SK-N-SH (cell line): ENCODE measurements around the gene AURKB. TPM values are rescaled to one million over a fixed set of nuclear protein-coding genes. Genes with fewer than 3 reads are reported as not detected.
A peak's percentile ranks its signal among the peaks of the same experiment; 100 is the strongest.

Experiments
- CTCF ChIA-PET: fragments of 300-600, 350-600 bp; formaldehyde crosslinking; extraction: SDS; loops from one replicate; lab custom pipeline; 2021; lab: Yijun Ruan, JAX
- POLR2A ChIA-PET: fragments of 350-600 bp; sonication (Branson Sonifier 250); formaldehyde crosslinking; extraction: SDS; loops from one replicate; lab custom pipeline; 2020; ENCODE audit warnings: antibody characterized with exemption, inconsistent platforms; lab: Yijun Ruan, JAX
- DNase-seq: peaks from one replicate; pipeline ENCODE4 v3.0.0; 2012
- H2AFZ ChIP-seq: fragments of 200-600 bp; sonication (generic); 2 replicates; pipeline ENCODE4 v1.8.1; 2016; ENCODE audit warnings: antibody characterized with exemption, mild to moderate bottlenecking, low read depth
- H3F3A ChIP-seq: fragments of 200-600 bp; sonication (generic); replicated peaks from 2 replicates; pipeline ENCODE3; 2016; ENCODE audit warnings: antibody characterized with exemption, mild to moderate bottlenecking; ENCODE audit not compliant: insufficient read depth
- H3K27ac ChIP-seq, 2 experiments: fragments of 200-500 bp in 1 of 2; fragments of 200-600 bp in 1 of 2; sonication (Bioruptor generic) in 1 of 2; sonication (generic), shearing (Covaris generic) in 1 of 2; 2 replicates each; pipeline versions ENCODE4 v1.5.1 to v1.6.1; 2014 to 2016; ENCODE audit warnings: low read depth in 2 of 2, inconsistent platforms in 1 of 2, low read length in 1 of 2, mild to moderate bottlenecking in 1 of 2, mixed read lengths in 1 of 2
- H3K27me3 ChIP-seq: fragments of 200-600 bp; sonication (generic), shearing (Covaris generic); 2 replicates; pipeline ENCODE4 v1.6.1; 2016; ENCODE audit warnings: mixed run types; ENCODE audit not compliant: insufficient read depth
- H3K36me3 ChIP-seq, 2 experiments: fragments of 200-500 bp in 1 of 2; fragments of 200-600 bp in 1 of 2; sonication (Bioruptor generic) in 1 of 2; sonication (generic) in 1 of 2; replicated peaks in 1 of 2; 2 replicates each; pipeline versions ENCODE3 to v1.5.1; 2014 to 2016; ENCODE audit warnings: low read length in 1 of 2, mild to moderate bottlenecking in 1 of 2; ENCODE audit not compliant: insufficient read depth in 2 of 2, control insufficient read depth in 1 of 2
- H3K4me1 ChIP-seq, 2 experiments: fragments of 200-500 bp in 1 of 2; fragments of 200-600 bp in 1 of 2; sonication (Bioruptor generic) in 1 of 2; sonication (generic), shearing (Covaris generic) in 1 of 2; 2 replicates each; pipeline versions ENCODE4 v1.5.1 to v1.6.1; 2014 to 2016; ENCODE audit warnings: low read depth in 1 of 2, low read length in 1 of 2, mixed run types in 1 of 2; ENCODE audit not compliant: insufficient read depth in 2 of 2, control insufficient read depth in 1 of 2
- H3K4me2 ChIP-seq: fragments of 200-600 bp; sonication (generic), shearing (Covaris generic); 2 replicates; pipeline ENCODE4 v1.6.1; 2017; ENCODE audit warnings: mixed run types
- H3K4me3 ChIP-seq, 2 experiments: fragments of 200-500 bp in 1 of 2; fragments of 200-600 bp in 1 of 2; sonication (Bioruptor generic) in 1 of 2; sonication (generic), shearing (Covaris generic) in 1 of 2; 2 replicates each; pipeline versions ENCODE4 v1.5.1 to v1.8.1; 2014 to 2016; ENCODE audit warnings: low read depth in 2 of 2, inconsistent platforms in 1 of 2, low read length in 1 of 2, mild to moderate bottlenecking in 1 of 2, mixed read lengths in 1 of 2, moderate library complexity in 1 of 2
- H3K79me2 ChIP-seq: fragments of 200-600 bp; sonication (generic); 2 replicates; pipeline ENCODE4 v1.8.1; 2017; ENCODE audit warnings: mild to moderate bottlenecking; ENCODE audit not compliant: insufficient read depth
- H3K9ac ChIP-seq: fragments of 200-600 bp; sonication (generic); 2 replicates; pipeline ENCODE4 v1.6.1; 2017; ENCODE audit warnings: mixed run types
- H3K9me2 ChIP-seq: fragments of 200-600 bp; sonication (generic); 2 replicates; pipeline ENCODE4 v1.6.1; 2017; ENCODE audit warnings: mixed run types
- H3K9me3 ChIP-seq: fragments of 200-600 bp; sonication (generic); 2 replicates; pipeline ENCODE4 v1.6.1; 2017; ENCODE audit warnings: mixed run types, mild to moderate bottlenecking, moderate library complexity
- H4K20me1 ChIP-seq: fragments of 200-600 bp; sonication (generic); 2 replicates; pipeline ENCODE4 v1.6.1; 2017; ENCODE audit warnings: mild to moderate bottlenecking, mixed run types; ENCODE audit not compliant: insufficient read depth
- CTCF ChIP-seq: fragments of 200-600 bp; sonication (generic); IDR thresholded peaks from 2 replicates; pipeline ENCODE4 v1.6.1; 2017; ENCODE audit warnings: antibody characterized with exemption, mild to moderate bottlenecking, moderate library complexity
- EZH2phosphoT487 ChIP-seq: fragments of 200-600 bp; sonication (generic); IDR thresholded peaks from 2 replicates; pipeline ENCODE4 v1.6.1; 2017; ENCODE audit warnings: low read depth, mixed run types, mild to moderate bottlenecking, antibody characterized with exemption, moderate library complexity, borderline replicate concordance
- MAX ChIP-seq: IDR thresholded peaks from 2 replicates; pipeline ENCODE4 v1.4.0; 2012; ENCODE audit warnings: low read depth
- MXI1 ChIP-seq: IDR thresholded peaks from 2 replicates; pipeline ENCODE4 v1.6.1; 2012; ENCODE audit warnings: mild to moderate bottlenecking, low read depth, low read length, improper control_type of control experiment
- RAD21 ChIP-seq: IDR thresholded peaks from 2 replicates; pipeline ENCODE4 v1.6.1; 2012; ENCODE audit warnings: mild to moderate bottlenecking, low read length
- USF1 ChIP-seq: IDR thresholded peaks from 2 replicates; pipeline ENCODE4 v1.4.0; 2012; ENCODE audit warnings: low read depth, borderline replicate concordance
- USF2 ChIP-seq: fragments of 150-350 bp; IDR thresholded peaks from 2 replicates; pipeline ENCODE4 v1.6.1; 2017; ENCODE audit warnings: antibody characterized with exemption, low read length, low read depth, borderline replicate concordance
- WGBS: methylation state at CpG from one replicate; pipeline ENCODE4 v1.1.6; 2017; ENCODE audit warnings: low lambda C conversion rate; 5-methylcytosine and 5-hydroxymethylcytosine counted together
- polyA plus RNA-seq, 3 experiments: library from polyadenylated mRNA; depleted of rRNA; stranded (reverse); fragments of >200 nt; gene quantifications; 2 replicates each; pipeline ENCODE4 v1.2.3, GENCODE V29; 2012

Gene AURKB
- polyA plus RNA-seq, 1 of the 3 experiments (the other 2 are of a cell fraction) = 43.9 TPM

GRCh38 chr17:8223356-8224126, 13.2 kb upstream of the AURKB start:
- ChIA-PET CTCF (interaction anchor here (0.9 to 6.5 kb wide), 13 partner anchors 11 to 163 kb away, joined by 3 to 55 read pairs (median 7); partner anchors contain the start of genes ALOXE3, BORCS6, HES7 and SLC25A35), POLR2A (interaction anchor here (0.7 to 2.8 kb wide), 9 partner anchors 18 to 159 kb away, joined by 3 to 14 read pairs (median 3); partner anchors contain the start of genes CTC1, PFAS, RPL26 and SLC25A35)
- Histone ChIP-seq H3K4me3 (peak overlapping the region; percentile 83 to 86), H3K4me1 (peaks cover 8 to 23% of the 10 kb centered on the region in 2 experiments; a peak in 3 of 4 replicates), H3F3A (peaks cover 61% of the 10 kb centered on the region), H3K9ac (peak overlapping the region; percentile 89), H3K36me3 (peaks cover 0 to 10% of the 10 kb centered on the region in 2 experiments), H3K27me3 (no peaks in the 10 kb centered on the region), H3K4me2 (peak overlapping the region; percentile 98), H3K79me2 (no peaks in the 10 kb centered on the region), H3K9me2 (no peaks in the 10 kb centered on the region), H2AFZ (peak overlapping the region; percentile 70), H3K9me3 (no peaks in the 10 kb centered on the region), H3K27ac (peak overlapping the region; percentile 92 to 95), H4K20me1 (0 out of 2 replicates have a peak, but pooled peaks cover 4% of the 10 kb centered on the region)
- 26% methylated on average over 17 of the region's 27 CpGs for WGBS
- peak; percentile 54 for DNase-seq
- TF ChIP-seq RAD21 (peak; percentile 27; the same call in 1 of the 2 replicates), MAX (peak; percentile 14; the same call in 1 of the 2 replicates), EZH2phosphoT487 (no peak), USF2 (no peak), CTCF (peak; percentile 38; the same call in 1 of the 2 replicates), MXI1 (peak; percentile 18; the same call in 1 of the 2 replicates), USF1 (peak; percentile 12; the same call in 1 of the 2 replicates)
- TF ChIP-seq, all 33 proteins: peak for 5
